CD4-positive, alpha-beta T cell treated with Interleukin-12 subunit alpha and Interleukin-12 subunit beta, for 1 hour (primary cell): Measurements from ENCODE around the gene ZFAND5.

Experiments used
- DNase-seq: peaks from one replicate; pipeline ENCODE4 v3.0.0-alpha.2; 2020

The ZFAND5 gene

DNA sequence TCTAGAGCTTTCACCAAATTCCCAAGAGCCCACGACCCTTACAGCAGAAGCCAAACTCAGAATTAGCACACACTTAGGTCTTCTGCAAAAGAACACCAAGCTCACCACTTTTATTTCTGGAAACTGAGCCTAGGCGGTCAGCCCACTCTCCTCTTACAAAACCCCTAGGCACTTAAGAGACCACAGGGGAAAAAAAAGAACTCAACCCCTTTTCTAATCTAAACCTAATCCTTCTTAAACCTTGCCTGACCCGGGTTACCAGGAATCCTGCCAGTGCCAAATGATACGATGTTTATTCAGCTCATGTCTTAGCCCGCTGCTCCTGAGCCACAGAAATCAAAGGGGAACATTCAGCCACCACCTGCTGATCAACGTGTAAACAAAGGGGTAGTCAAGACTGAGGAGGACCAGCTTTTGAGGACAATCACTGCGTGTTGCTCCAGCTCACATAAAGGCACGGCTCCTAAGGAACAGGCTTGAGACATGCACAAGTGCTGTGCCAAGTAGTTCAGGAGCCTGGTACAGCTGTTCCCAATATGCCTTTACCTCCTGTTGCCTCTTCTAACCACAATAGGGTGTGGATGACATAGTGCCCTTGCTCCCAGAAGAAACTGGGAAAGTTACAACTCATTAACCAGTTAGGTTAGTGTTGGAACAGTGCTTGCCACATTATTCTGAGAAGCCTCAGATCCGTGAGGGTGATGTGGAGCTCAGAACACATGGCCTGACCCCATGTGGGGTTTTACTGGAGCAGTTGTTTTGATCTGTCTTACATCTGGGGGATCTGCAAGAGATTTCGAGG is 49.3 kb downstream of the ZFAND5 start:
- DNase-seq: no peak

DNA sequence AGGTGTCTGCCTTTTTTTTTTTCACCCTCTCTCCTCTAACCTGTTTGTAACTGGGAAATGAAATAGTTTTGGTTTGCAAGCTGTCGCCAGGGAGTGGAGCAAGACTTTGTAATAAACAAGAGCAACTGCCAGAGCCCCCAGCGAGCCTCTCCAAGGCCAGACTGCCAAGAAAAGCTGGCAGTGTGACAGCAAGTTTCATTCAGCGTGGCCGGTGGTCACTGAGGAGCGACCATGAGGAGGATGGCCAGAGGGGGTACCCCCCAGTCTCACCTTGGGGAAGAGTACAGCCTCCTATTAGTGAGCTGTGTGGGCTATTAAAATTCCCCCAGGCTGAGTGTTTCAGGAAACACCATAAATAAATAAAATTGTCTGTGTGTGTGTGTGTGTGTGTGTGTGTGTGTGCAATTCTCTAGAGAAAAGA is 49.9 kb downstream of the ZFAND5 start:
- no peak for DNase-seq

GRCh38 chr9:72313507-72313906 is 51.5 kb downstream of the ZFAND5 start:
- no peak for DNase-seq

DNA sequence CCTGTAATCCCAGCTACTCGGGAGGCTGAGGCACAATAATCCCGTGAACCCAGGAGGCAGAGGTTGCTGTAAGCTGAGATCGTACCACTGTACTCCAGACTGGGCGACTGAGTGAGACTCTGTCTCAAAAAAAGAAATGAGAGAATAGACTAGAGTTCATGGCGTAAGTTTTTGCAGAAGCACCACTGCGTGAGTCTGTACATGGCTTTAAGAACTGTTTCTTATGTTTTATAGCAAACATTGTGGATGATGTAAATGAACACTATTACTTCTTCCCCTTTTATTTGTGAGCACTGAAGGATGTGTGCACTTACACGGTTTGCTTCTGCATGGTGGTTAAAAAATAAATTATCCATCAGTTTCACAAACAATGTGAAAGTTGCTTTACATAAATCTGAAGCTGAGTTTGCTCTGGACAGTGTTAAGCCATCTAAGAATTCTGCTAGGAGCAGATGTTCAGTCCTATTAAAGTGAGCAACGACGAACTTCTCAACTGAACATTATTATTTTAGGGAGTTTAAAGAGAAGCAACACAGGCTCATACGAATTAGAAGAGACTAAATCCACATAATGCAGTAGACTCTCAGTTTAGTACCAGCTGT is 52.5 kb downstream of the ZFAND5 start:
- no peak for DNase-seq

DNA sequence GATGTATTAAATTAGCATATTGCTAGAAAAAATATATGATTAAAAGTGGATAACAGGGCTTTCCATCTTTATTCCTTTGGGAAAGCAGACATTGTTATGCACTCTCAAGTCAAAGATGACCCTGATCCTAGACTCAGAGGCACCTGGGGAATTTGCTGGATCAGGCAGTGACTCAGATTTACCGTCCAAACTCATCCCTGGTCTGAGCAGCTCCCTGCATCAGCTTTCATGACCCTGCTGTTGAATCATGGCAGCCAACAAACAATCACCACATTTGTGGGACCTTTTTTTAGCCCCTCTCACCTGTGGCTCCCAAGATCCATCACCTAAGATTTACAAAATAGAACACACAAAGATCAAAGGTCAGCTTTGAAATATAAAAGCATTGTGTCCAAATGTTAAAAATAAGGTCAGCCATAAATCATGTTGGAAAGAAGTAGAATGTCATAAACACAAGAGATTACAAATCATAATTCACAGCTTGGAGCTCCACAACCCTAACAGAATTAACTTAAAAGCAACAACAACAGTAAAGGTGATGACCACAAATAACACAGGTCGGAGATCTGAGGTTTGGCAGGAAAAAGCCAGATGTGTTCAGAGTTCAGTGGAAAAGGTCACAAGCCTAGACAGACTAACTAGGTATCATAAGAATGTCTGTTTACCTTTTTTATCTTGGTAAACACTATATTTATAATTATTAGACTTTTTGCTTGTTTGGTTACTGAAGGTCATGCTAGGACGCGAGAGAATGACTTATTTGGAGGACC is 55.5 kb downstream of the ZFAND5 start:
- DNase-seq: no peak

- no peak for DNase-seq
Observed at GRCh38 chr9:72306761-72307160, 58.2 kb downstream of the ZFAND5 start.

DNA sequence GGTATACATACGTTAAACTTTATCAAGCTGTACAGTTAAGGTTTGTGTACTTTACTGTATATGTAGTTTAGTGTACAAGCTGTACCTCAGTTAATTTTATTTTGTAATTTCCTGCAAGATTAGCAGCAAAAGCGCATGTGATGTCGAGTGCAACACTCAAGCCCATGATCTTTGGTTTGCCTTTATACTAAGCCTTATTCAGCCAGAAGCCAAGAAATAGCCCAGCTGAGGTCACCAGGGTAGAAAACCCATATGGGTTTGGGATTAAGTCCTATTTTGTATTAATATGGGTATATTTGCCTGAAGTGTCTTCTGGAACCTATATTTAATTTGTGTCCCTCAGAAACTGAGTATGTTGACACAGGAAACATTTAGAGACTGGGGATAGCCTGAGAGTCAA is 59.3 kb downstream of the ZFAND5 start:
- no peak for DNase-seq

GRCh38 chr9:72305102-72305546 is 59.9 kb downstream of the ZFAND5 start:
- DNase-seq: peak; percentile 28

GRCh38 chr9:72304538-72304937 is 60.5 kb downstream of the ZFAND5 start:
- no peak for DNase-seq
